Ascending aorta (tissue), 2 donors: Measurements from ENCODE around the gene HOXA2. TPM values are rescaled to one million over a fixed set of nuclear protein-coding genes. Genes with fewer than 3 reads are reported as not detected.

Experiments used
- DNase-seq, 2 donors: peaks; one replicate each; pipeline ENCODE4 v3.0.0-alpha.2; 2019; ENCODE audit warnings: low spot score in 2 of 2
- H3K27ac ChIP-seq, 2 donors: fragments of 200-600 bp; sonication (generic); one replicate each; pipeline ENCODE4 v1.5.1; 2016 to 2017; ENCODE audit warnings: mild to moderate bottlenecking in 1 of 2
- H3K27me3 ChIP-seq: fragments of 200-600 bp; sonication (generic); one replicate; pipeline ENCODE4 v1.5.1; 2017
- H3K36me3 ChIP-seq, 2 donors: fragments of 200-600 bp; sonication (generic); one replicate each; pipeline ENCODE4 v1.5.1; 2016
- H3K4me1 ChIP-seq, 2 donors: fragments of 200-600 bp; sonication (generic); one replicate each; pipeline ENCODE4 v1.5.1; 2016 to 2017; ENCODE audit warnings: mild to moderate bottlenecking in 1 of 2
- H3K4me3 ChIP-seq, 2 donors: fragments of 200-600 bp; sonication (generic); one replicate each; pipeline ENCODE4 v1.5.1; 2016 to 2017; ENCODE audit warnings: mild to moderate bottlenecking in 1 of 2
- H3K9me3 ChIP-seq, 2 donors: fragments of 200-600 bp; sonication (generic); one replicate each; pipeline ENCODE4 v1.5.1; 2016
- intact Hi-C: fragments of 100-400 bp; cut with DNase I; formaldehyde crosslinking; loops from one replicate; pipeline ENCODE4 v1.15.1; 2023
- total RNA-seq: library from RNA; depleted of rRNA; stranded (reverse); fragments of >200 nt; gene quantifications from one replicate; pipeline ENCODE4 v1.1.0, GENCODE V29; 2016
- TF ChIP-seq, protein P1 (sequence below), 3 experiments: fragments of 200-600 bp in 2 of 3; fragments of 450-650 bp in 1 of 3; sonication (generic) in 2 of 3; IDR thresholded peaks; one replicate each; pipeline ENCODE4 v1.5.1; 2016 to 2019; ENCODE audit warnings: antibody characterized with exemption in 3 of 3, mild to moderate bottlenecking in 1 of 3, moderate library complexity in 1 of 3

Gene HOXA2
- total RNA-seq, 1 donor from 2014 or later: 36.5 TPM

DNA sequence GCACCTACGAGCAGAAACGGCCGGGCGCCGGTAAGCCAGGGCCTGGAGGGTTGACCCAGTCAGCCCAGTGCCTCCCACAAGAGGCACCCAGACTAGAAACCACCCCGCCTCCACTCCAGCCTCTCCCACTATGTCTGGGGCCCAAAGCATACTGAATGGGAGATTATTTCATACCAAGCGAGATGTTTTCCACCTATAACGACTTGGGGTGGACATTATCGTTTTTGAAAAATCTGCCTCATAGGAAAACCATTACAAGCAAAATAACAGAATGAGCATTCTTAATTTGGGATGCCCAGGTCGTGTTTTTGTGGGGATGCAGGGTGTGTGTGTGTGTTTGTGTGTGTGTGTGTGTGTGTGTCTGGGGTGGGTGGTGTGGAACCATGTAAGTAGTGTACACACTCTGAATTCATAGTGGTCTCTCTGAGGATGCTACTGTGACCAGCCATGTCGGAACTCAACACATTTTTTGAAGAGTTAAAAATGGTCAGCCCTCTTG, 43.5 kb upstream of the HOXA2 start:
- intact Hi-C loops: no loop called here

DNA sequence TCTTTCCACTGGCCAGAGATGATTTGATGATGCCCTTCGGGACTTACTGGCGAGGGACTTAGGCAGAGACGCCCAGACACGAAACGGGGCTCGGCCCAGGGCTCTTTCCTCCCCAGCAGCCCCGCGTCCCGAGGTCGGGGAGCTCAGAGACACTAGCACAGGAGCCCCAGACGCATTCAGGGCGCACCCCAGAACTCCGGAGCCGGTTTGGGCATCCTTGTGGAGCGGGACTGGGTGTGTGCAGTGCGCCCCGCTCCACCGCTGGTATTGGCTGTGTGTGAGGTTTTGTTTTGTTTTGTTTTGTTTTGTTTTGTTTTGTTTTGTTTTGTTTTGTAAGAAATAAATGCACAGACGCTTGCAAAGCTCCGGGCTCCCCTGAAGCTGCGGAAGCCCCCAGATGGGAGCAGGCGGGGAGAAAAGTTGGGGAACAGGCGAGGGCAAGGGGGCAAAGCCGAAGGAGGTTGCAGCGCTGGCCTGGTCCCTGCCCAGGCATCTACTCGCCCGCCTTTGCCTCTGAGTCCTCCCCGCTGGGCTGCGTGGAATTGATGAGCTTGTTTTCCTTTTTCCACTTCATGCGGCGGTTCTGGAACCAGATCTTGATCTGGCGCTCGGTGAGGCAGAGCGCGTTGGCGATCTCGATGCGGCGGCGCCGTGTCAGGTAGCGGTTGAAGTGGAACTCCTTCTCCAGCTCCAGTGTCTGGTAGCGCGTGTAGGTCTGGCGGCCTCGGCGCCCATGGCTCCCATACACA, 42.9 kb upstream of the HOXA2 start:
- Histone ChIP-seq H3K4me3 (peak overlapping the region in 1 of 2 donors; percentile 75), H3K27ac (peak overlapping the region; percentile 36 to 40), H3K9me3 (no peaks in the 10 kb centered on the region), H3K27me3 (no peaks in the 10 kb centered on the region), H3K36me3 (peaks cover 0 to 17% of the 10 kb centered on the region in 2 donors), H3K4me1 (peaks cover 0 to 20% of the 10 kb centered on the region in 2 donors)
- peak in 1 of 2 donors; percentile 63 for DNase-seq
- intact Hi-C loops: no loop called here
- TF ChIP-seq, protein P1, sequence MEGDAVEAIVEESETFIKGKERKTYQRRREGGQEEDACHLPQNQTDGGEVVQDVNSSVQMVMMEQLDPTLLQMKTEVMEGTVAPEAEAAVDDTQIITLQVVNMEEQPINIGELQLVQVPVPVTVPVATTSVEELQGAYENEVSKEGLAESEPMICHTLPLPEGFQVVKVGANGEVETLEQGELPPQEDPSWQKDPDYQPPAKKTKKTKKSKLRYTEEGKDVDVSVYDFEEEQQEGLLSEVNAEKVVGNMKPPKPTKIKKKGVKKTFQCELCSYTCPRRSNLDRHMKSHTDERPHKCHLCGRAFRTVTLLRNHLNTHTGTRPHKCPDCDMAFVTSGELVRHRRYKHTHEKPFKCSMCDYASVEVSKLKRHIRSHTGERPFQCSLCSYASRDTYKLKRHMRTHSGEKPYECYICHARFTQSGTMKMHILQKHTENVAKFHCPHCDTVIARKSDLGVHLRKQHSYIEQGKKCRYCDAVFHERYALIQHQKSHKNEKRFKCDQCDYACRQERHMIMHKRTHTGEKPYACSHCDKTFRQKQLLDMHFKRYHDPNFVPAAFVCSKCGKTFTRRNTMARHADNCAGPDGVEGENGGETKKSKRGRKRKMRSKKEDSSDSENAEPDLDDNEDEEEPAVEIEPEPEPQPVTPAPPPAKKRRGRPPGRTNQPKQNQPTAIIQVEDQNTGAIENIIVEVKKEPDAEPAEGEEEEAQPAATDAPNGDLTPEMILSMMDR (IDR thresholded peaks at IDR 0.05): no peak

More for the DNA sequence above, 43.5 kb upstream of the HOXA2 start:
- peak overlapping the region in 1 of 2 donors; percentile 34 for H3K27ac ChIP-seq
- no peak overlapping the region for H3K4me3 ChIP-seq
- no peaks in the 10 kb centered on the region for H3K27me3 ChIP-seq
- no peak for DNase-seq
- TF ChIP-seq, protein P1 (IDR thresholded peaks at IDR 0.05): no peak
- H3K9me3 ChIP-seq: no peaks in the 10 kb centered on the region
- H3K4me1 ChIP-seq: peaks cover 0 to 23% of the 10 kb centered on the region in 2 donors
- peaks cover 0 to 17% of the 10 kb centered on the region in 2 donors for H3K36me3 ChIP-seq

DNA sequence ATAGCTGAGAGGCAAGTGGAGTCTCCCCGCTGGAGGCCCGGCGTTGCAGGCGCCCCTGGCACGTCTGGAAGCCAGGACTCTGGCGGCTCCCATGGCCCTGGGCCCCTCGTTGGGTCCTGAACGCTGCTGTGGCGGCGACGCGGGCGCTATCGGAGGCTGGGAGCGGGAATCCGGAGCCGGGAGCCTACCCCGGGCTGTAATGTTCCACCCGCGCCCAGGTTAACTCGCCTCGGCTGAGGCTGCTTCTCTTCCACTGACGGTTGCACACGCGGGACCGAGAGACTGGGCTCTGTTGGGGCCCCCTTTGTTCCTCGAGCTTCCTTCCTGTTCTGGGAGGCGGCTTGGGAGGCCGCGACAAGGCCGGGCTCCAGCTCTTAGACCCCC, 42.3 kb upstream of the HOXA2 start:
- intact Hi-C loops: loop anchor here (5.0 kb wide), 1 partner anchor 1287 kb away; no protein-coding TSS in a partner anchor

GRCh38 chr7:27143950-27144780, 41.7 kb upstream of the HOXA2 start:
- Histone ChIP-seq H3K36me3 (peaks cover 0 to 17% of the 10 kb centered on the region in 2 donors), H3K27ac (peak overlapping the region; percentile 36 to 54), H3K27me3 (no peaks in the 10 kb centered on the region), H3K9me3 (no peaks in the 10 kb centered on the region), H3K4me1 (peaks cover 0 to 8% of the 10 kb centered on the region in 2 donors), H3K4me3 (peak overlapping the region; percentile 24 to 75)
- TF ChIP-seq, protein P1 (IDR thresholded peaks at IDR 0.05): no peak
- intact Hi-C loops: loop anchor here (2.0 to 5.0 kb wide), 5 partner anchors 47 to 1287 kb away; partner anchors contain the start of genes CBX3 and HNRNPA2B1
- no peak for DNase-seq

More for the DNA sequence above, 42.3 kb upstream of the HOXA2 start:
- peak overlapping the region in 1 of 2 donors; percentile 75 for H3K4me3 ChIP-seq
- H3K9me3 ChIP-seq: no peaks in the 10 kb centered on the region
- H3K27ac ChIP-seq: peak overlapping the region; percentile 36 to 40
- peaks cover 0 to 17% of the 10 kb centered on the region in 2 donors for H3K36me3 ChIP-seq
- peak in 1 of 2 donors; percentile 58 for DNase-seq
- peaks cover 0 to 14% of the 10 kb centered on the region in 2 donors for H3K4me1 ChIP-seq
- no peaks in the 10 kb centered on the region for H3K27me3 ChIP-seq
- TF ChIP-seq, protein P1 (IDR thresholded peaks at IDR 0.05): no peak
